ENCODE results near the gene HHIPL1.

HHIPL1 gene

GRCh38 chr14:99718031-99718810 is 73.3 kb downstream of the HHIPL1 start:
- no peak for DNase-seq

- no peak for DNase-seq
Measured at GRCh38 chr14:99718811-99719192, 73.9 kb downstream of the HHIPL1 start.

- no peak for DNase-seq
Measured at GRCh38 chr14:99720941-99721791, 76.2 kb downstream of the HHIPL1 start.

DNA sequence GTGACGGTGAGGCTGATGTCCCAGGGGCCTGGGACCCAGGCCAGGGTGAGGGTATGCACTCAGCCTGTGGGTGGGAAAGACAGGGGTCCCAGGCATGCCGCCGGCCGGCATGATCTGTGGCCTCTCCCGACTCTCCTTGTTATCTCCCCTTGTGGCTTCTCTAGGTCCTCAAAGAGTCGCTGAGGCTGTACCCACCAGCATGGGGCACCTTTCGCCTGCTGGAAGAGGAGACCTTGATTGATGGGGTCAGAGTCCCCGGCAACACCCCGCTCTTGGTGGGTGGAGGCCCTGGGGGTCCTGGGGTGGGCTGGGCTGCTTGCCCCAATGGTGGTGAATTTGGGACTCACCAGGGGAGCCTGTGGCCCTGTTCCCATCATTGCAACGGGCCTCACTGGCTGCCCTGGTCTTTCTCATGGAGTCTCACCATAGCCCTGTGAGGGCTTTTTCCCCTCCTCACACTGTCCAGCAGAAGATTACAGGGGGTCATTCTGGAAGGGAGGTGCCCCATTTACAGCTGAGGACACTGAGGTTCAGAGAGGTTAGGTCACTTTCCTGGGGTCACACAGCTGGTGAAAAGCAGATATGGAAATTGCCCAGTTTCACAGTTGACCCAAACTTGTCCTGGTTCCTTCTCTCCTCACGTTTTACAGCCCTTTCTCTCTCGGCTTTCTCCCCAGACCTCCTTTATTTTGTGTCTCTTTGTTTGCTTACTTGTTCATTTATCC is 77.0 kb downstream of the HHIPL1 start:
- no peak for DNase-seq

GRCh38 chr14:99722741-99723140 is 77.8 kb downstream of the HHIPL1 start:
- DNase-seq, result no peak

DNA sequence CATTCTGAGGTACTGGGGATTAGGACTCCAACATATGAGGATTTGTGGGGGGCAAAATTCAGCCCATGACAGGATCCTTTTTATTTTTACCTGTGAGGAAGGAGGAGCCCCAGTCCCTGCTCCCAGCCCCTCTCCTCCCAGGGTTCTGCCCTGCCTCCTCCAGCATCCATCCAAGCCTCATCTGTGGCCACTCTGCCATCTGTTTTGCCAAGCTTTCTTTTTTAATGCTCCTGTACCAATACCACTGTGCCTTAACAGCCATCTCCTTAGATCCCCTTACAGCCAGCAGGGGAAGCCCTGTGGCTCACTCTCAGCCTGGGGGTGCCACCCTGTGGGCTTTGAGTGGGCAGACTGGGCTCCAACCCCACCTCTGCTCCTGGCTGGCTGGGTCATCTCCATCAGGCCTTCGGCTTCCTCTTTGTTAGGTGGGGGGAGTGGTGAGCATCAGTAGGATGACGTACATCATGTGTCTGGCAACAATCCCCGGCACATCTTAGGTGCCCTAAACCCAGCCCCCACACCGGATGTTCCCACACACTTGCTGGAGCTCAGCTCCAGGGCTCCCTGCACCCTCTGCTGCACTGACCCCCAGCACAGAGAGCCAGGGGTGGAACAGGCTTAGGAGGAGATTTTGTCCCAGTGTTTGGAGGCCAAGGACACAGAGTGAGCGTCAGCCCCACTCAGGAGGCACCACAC is 79.4 kb downstream of the HHIPL1 start:
- no peak for DNase-seq

DNA sequence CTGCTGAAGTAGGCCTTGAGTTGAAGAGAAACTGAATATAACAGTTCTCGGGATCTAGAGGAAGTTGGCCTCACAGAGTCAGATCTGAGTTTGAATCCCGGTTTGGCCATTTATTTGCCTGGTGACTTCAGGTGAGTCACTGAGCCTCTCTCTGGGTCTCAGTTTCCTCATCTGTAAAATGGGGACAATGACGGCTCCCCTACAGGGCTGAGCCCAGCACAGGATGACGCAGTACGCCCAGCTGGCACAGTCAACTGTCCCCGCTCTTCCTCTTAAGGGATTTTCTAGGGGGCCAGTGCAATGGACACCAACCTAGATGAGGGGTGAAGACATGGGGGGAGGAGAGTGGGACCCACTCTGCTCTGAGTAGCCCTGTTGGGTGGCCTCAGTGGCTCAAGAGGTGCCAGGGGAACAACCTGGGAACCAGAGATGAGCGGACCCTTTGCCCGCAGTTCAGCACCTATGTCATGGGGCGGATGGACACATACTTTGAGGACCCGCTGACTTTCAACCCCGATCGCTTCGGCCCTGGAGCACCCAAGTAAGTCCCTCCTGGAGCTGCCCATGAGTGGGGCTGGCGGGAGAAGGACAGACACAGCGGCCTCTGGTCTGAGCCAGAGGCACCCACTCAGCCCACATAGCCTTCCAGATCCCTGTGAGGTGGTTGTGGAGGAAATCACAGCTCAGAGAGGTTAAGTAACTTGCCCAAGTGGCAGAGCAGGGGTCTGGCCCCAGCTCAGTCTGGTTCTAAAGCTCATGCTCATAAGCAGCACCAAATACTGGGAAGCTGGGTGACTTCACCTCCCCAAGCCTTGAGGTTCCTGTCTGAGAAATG is 80.2 kb downstream of the HHIPL1 start:
- no peak for DNase-seq

DNA sequence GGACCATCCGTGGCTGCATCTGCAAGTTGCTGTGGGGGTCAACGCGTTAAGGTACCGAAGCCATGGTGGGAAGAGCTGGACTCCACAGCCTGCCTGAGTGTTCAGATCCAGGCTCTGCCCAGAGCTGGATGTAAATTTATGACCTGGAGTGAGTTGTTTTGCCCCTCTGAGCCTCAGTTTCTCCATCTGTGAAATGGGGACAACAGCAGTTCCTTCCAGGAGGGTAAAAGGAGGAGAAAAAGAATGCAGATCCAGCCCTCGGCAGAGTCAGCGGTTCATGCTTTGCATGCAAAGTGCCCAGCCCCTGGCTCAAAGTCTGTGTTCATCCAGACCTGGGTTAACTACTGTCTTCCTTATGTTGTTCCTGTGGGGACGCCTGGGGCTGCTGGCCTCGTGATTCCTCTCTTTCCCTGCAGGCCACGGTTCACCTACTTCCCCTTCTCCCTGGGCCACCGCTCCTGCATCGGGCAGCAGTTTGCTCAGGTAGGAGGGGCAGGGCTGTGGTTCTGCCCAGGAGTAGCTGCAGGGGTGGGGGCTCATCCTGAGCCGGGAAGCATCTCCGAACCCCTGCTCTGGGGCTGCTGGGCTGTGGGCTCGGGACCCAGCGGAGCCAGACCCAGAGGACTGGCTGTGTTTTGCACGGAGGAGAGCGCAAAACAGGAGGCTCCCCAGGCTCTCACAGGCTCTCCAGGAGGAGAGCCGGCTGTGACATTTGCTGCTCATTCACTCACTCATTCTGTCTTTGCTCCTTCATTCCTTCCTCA is 81.0 kb downstream of the HHIPL1 start:
- DNase-seq, result no peak

DNA sequence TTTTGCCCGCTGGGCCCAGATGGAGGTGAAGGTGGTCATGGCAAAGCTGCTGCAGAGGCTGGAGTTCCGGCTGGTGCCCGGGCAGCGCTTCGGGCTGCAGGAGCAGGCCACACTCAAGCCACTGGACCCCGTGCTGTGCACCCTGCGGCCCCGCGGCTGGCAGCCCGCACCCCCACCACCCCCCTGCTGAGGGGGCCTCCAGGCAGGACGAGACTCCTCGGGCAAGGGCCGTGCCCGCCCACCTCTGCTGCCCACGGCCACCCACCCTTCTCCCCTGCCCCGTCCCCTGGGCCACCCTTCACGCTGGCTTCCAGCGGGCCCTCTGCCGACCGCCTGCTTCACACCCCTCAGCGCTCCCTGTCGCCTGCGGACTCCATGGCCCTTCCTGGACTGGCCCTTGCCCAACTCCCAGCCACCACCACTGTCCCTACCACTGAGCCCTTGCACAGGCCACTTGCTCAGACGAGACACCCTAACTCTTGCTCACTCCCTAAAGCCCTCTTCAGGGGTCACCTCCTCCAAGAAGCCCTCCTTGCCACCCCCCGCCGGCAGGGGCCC is 81.7 kb downstream of the HHIPL1 start:
- DNase-seq, result no peak

GRCh38 chr14:99727096-99727870 is 82.4 kb downstream of the HHIPL1 start:
- no peak for DNase-seq

DNA sequence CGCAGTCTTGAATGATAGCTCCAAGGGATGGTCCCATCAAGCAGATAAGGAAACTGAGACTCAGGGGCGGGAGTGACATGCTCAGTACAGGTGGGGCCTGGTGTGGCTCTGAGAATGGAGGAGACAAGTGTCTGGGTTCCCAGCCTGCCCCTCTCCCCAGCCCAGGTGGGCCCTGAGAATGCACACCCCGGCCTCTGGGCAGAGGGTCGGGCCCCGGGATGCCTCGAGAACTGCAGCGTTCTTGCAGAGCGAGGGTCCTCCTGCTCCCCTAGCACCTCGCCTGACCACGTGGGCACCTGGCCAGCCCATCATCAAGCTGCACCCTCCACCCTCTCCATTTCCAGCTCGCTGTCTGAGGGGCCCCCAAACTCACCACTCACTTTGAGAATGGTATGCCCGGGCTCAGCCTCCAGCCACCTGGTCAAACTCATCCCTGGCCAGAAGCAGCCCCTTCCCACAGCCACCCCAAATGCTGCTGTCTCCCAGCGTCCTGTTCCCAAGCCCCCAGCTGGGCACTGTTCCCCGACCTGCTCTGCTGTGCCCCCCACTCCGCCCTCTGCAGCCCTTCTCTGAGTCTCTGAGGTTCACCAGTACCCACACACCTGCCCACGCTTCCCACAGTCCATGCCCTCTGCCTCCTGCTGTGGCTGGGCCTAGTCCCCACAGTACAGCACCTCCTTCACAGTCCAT is 83.4 kb downstream of the HHIPL1 start:
- no peak for DNase-seq

DNA sequence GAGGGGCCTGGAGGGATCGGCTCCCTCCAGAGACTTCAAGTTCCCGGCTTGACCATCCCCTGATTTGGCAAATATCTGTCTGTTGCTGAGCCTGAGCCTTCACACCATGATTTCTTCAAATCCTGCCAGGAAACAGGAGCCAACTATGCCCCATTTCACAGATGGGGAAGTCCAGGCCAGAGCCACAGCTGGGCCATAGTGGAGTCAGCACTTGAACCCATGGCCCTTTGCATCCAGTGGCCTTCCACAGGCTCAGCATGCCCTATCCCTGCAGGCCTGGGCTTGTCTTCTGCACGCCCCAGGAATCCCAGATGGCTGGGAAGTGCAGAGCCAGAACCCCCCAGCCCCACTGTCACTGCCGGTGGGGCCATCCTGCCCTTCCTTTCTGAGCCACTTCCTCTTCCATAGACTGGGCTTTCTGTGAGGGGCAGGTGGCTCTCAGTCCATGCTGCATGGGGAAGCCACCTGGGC is 84.1 kb downstream of the HHIPL1 start:
- no peak for DNase-seq
